ENCODE data around the gene ERBIN.
"Not testable (repeated sequence)": the region's sequence is repeated elsewhere in the genome, so short reads cannot be mapped to it uniquely, and the experiment has no call there.

DNA sequence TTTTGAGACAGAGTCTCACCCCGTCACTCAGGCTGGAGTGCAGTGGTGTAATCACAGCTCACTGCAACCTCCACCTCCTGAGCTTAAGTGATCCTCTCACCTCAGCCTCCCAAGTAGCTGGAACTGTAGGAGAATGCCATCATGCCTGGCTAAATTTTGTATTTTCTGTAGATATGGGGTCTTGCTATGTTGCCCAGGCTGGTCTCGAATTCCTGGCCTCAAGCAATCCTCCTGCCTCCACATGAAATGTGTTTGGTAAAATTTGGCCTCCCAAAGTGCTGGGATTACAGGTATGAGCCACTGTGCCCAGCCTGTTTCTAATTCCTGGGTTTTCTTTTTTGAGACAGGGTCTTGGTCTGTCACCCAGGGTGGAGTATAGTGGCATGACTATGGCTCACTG lies 34.4 kb upstream of the ERBIN start:
- TF ChIP-seq CTCF (IDR thresholded peaks at IDR 0.05; ENCODE audit: low read depth, low read length, poor library complexity, severe bottlenecking); EZH2phosphoT487 (IDR thresholded peaks at IDR 0.05; ENCODE audit: borderline replicate concordance, low read length): not testable (repeated sequence)
